Smooth muscle cell (in vitro differentiated cells): Measurements from ENCODE around the gene PPM1N. TPM values are rescaled to one million over a fixed set of nuclear protein-coding genes. Genes with fewer than 3 reads are reported as not detected.
A peak's percentile ranks its signal among the peaks of the same experiment; 100 is the strongest.

Experiments used
- DNase-seq: peaks from one replicate; lab custom pipeline; 2025; ENCODE audit not compliant: unreplicated experiment; lab: John Stamatoyannopoulos, UW
- H2AFZ ChIP-seq: fragments of 200-600 bp; sonication (generic); 2 replicates; pipeline ENCODE4 v1.6.0; 2016; ENCODE audit warnings: antibody characterized with exemption, low read depth, mild to moderate bottlenecking
- H3F3A ChIP-seq: fragments of 200-600 bp; sonication (generic); 2 replicates; pipeline ENCODE4 v1.6.0; 2017; ENCODE audit warnings: antibody characterized with exemption, low read depth
- H3K27ac ChIP-seq: fragments of 200-600 bp; sonication (generic); 2 replicates; pipeline ENCODE4 v1.5.1; 2016; ENCODE audit warnings: low read depth, mild to moderate bottlenecking
- H3K27me3 ChIP-seq: fragments of 200-600 bp; sonication (generic); 2 replicates; pipeline ENCODE4 v1.6.1; 2016; ENCODE audit warnings: low read depth, mild to moderate bottlenecking
- H3K36me3 ChIP-seq: fragments of 200-600 bp; sonication (generic); 2 replicates; pipeline ENCODE4 v1.5.1; 2016; ENCODE audit warnings: low read depth
- H3K4me1 ChIP-seq: fragments of 200-600 bp; sonication (generic); 2 replicates; pipeline ENCODE4 v1.5.1; 2016; ENCODE audit warnings: low read depth
- H3K4me2 ChIP-seq: fragments of 200-600 bp; sonication (generic); 2 replicates; pipeline ENCODE4 v1.6.0; 2016; ENCODE audit warnings: mild to moderate bottlenecking
- H3K4me3 ChIP-seq: fragments of 200-600 bp; sonication (generic); 2 replicates; pipeline ENCODE4 v1.5.1; 2016; ENCODE audit warnings: mild to moderate bottlenecking
- H3K79me2 ChIP-seq: fragments of 200-600 bp; sonication (generic); 2 replicates; pipeline ENCODE4 v1.6.0; 2016; ENCODE audit warnings: low read depth, mild to moderate bottlenecking
- H3K9ac ChIP-seq: fragments of 200-600 bp; sonication (generic); 2 replicates; pipeline ENCODE4 v1.6.0; 2016; ENCODE audit warnings: low read depth
- H3K9me3 ChIP-seq: fragments of 200-600 bp; sonication (generic); replicated peaks from 2 replicates; pipeline ENCODE4 v1.5.1; 2016; ENCODE audit warnings: low read depth
- H4K20me1 ChIP-seq: fragments of 200-600 bp; sonication (generic); 2 replicates; pipeline ENCODE4 v1.6.0; 2016; ENCODE audit warnings: low read depth
- WGBS: methylation state at CpG from one replicate; pipeline ENCODE4 v1.1.7; 2016; ENCODE audit warnings: low lambda C conversion rate; 5-methylcytosine and 5-hydroxymethylcytosine counted together
- polyA plus RNA-seq: library from polyadenylated mRNA; unstranded; fragments of >200 nt; fragmentation: Nextera tagmentation; extraction: Ambion mirVana; gene quantifications from 2 replicates; pipeline ENCODE4 v1.2.1, GENCODE V29; 2016
- total RNA-seq: library from RNA; depleted of rRNA; stranded (reverse); fragments of >200 nt; gene quantifications from 2 replicates; pipeline ENCODE4 v1.2.3, GENCODE V29; 2014
- TF ChIP-seq, protein P1 (sequence below): fragments of 200-600 bp; sonication (generic); IDR thresholded peaks from 2 replicates; pipeline ENCODE4 v1.5.1; 2017; ENCODE audit warnings: borderline replicate concordance, mild to moderate bottlenecking, antibody characterized with exemption; ENCODE audit not compliant: insufficient read depth, poor library complexity, severe bottlenecking

The PPM1N gene
- total and polyA plus RNA-seq, 2 experiments from 2014 or later: 0.16 to 0.58 TPM

DNA sequence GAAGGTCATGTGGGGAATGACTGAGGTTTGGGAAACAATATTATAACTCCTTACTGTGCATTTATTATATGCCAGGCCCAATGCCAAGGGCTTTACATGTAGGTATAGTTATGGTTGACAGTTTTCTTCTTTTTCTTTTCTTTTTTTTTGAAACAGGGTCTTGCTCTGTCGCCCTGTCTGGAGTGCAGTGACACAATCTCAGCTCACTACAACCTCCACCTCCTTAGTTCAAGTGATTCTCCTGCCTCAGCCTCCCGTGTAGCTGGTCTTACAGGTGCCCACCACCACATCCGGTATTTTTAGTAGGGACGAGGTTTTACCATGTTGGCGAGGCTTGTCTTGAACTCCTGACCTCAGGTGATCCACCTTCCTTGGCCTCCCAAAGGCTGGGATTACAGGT lies 15.2 kb upstream of the PPM1N start:
- H3K4me2 ChIP-seq: no peak overlapping the region
- H3K4me1 ChIP-seq: no peaks in the 10 kb centered on the region
- H4K20me1 ChIP-seq: no peaks in the 10 kb centered on the region
- H3K79me2 ChIP-seq: no peaks in the 10 kb centered on the region
- DNase-seq: no peak
- peaks cover 13% of the 10 kb centered on the region for H3F3A ChIP-seq
- 93% methylated on average over 5 of the region's 5 CpGs for WGBS
- H3K9me3 ChIP-seq: no peaks in the 10 kb centered on the region
- no peak overlapping the region for H3K27ac ChIP-seq
- H2AFZ ChIP-seq: no peak overlapping the region
- H3K9ac ChIP-seq: no peak overlapping the region
- no peak overlapping the region for H3K4me3 ChIP-seq
- TF ChIP-seq, protein P1, sequence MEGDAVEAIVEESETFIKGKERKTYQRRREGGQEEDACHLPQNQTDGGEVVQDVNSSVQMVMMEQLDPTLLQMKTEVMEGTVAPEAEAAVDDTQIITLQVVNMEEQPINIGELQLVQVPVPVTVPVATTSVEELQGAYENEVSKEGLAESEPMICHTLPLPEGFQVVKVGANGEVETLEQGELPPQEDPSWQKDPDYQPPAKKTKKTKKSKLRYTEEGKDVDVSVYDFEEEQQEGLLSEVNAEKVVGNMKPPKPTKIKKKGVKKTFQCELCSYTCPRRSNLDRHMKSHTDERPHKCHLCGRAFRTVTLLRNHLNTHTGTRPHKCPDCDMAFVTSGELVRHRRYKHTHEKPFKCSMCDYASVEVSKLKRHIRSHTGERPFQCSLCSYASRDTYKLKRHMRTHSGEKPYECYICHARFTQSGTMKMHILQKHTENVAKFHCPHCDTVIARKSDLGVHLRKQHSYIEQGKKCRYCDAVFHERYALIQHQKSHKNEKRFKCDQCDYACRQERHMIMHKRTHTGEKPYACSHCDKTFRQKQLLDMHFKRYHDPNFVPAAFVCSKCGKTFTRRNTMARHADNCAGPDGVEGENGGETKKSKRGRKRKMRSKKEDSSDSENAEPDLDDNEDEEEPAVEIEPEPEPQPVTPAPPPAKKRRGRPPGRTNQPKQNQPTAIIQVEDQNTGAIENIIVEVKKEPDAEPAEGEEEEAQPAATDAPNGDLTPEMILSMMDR: no peak
- H3K27me3 ChIP-seq: no peaks in the 10 kb centered on the region
- no peaks in the 10 kb centered on the region for H3K36me3 ChIP-seq

DNA sequence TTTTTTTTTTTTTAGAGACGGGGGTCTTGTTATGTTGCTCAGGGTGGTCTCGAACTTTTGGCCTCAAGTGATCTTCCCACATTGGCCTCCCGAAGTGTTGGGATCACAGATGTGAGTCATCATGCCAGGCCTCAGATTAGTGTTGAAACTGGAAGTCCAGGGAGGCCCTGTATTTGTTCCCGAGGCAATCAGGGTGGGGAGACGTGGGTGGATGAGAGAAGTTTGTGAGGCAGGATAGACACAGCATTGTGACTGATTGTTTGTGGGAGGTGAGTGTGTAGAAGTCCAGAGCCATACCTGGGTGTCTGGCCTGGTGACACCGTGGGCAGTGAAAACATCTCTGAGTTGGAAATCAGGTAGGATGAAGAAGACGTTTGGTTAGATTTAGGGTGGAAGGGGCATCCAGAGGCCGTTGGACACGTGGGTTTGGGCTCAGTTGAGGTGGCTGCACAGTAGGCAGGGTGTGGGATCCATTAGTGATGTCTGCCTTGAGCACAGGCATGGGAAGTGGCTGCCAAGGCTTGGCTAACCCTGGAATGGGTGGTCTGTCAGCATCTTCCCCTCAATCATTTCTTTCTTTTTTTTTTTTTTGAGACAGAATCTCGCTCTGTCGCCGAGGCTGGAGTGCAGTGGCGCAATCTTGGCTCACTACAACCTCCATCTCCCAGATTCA lies 13.8 kb upstream of the PPM1N start:
- Histone ChIP-seq H2AFZ (no peak overlapping the region), H3K4me2 (no peak overlapping the region), H3K27ac (no peak overlapping the region), H3K36me3 (no peaks in the 10 kb centered on the region), H3K27me3 (no peaks in the 10 kb centered on the region), H3F3A (peaks cover 13% of the 10 kb centered on the region), H3K9ac (no peak overlapping the region), H4K20me1 (no peaks in the 10 kb centered on the region), H3K4me1 (no peaks in the 10 kb centered on the region), H3K9me3 (no peaks in the 10 kb centered on the region), H3K79me2 (no peaks in the 10 kb centered on the region), H3K4me3 (no peak overlapping the region)
- 81% methylated on average over 13 of the region's 13 CpGs for WGBS
- DNase-seq: no peak
- TF ChIP-seq, protein P1: no peak

DNA sequence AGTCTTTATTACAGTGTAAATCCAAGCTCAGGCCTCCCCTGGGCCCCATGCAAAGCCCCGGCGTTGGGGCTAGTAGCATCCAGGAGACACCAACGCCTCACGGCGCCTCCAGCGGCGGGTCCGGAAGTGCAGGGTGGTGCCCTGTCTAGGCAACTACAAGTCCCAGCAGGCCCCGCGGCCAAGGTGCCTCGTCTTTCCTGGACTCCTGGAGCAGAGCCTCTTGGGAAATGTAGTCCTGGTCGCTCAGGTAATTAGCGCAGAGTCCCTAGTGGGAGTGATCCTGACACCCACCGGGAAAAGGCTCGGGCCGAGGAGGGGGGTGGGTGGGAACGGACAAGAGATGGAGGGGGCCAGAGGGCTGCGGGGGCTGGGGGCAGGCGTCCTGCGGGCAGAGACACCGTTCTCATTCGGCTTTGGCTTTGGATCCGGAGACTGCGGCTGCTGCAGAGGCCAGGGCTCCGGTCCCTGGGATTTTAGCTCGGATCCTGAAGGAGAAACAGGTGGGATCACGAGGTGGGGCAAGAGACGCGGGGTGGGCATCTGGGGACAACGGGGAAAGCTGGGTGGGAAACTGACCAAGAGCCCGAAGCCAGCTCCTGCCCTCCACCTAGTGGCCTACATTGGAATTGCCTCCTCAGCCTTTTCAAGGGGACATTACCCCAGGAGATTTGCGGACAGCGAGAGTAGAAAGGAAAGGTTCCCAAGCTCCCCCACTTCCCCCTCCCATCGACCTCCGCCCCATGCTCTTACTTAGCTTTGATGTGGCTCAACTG lies 12.8 kb upstream of the PPM1N start:
- TF ChIP-seq, protein P1: peak; percentile 69
- no peaks in the 10 kb centered on the region for H3K27me3 ChIP-seq
- H2AFZ ChIP-seq: peak overlapping the region; percentile 92
- no peaks in the 10 kb centered on the region for H3K79me2 ChIP-seq
- H3K36me3 ChIP-seq: no peaks in the 10 kb centered on the region
- no peak overlapping the region for H3K27ac ChIP-seq
- DNase-seq: peak; percentile 88
- WGBS: 1% methylated on average over 35 of the region's 35 CpGs
- H3K4me2 ChIP-seq: peak overlapping the region; percentile 96
- H3F3A ChIP-seq: peaks cover 13% of the 10 kb centered on the region
- no peaks in the 10 kb centered on the region for H3K4me1 ChIP-seq
- no peaks in the 10 kb centered on the region for H4K20me1 ChIP-seq
- H3K4me3 ChIP-seq: peak overlapping the region; percentile 79
- no peak overlapping the region for H3K9ac ChIP-seq
- no peaks in the 10 kb centered on the region for H3K9me3 ChIP-seq
